ENCODE data around the gene HDAC5.
"Not testable (repeated sequence)": the region's sequence is repeated elsewhere in the genome, so short reads cannot be mapped to it uniquely, and the experiment has no call there.

HDAC5 gene

GRCh38 chr17:44110011-44110686 is 13.3 kb downstream of the HDAC5 start:
- DNase-seq = no peak

- DNase-seq = no peak
Measured at GRCh38 chr17:44109312-44109630, 14.2 kb downstream of the HDAC5 start.

DNA sequence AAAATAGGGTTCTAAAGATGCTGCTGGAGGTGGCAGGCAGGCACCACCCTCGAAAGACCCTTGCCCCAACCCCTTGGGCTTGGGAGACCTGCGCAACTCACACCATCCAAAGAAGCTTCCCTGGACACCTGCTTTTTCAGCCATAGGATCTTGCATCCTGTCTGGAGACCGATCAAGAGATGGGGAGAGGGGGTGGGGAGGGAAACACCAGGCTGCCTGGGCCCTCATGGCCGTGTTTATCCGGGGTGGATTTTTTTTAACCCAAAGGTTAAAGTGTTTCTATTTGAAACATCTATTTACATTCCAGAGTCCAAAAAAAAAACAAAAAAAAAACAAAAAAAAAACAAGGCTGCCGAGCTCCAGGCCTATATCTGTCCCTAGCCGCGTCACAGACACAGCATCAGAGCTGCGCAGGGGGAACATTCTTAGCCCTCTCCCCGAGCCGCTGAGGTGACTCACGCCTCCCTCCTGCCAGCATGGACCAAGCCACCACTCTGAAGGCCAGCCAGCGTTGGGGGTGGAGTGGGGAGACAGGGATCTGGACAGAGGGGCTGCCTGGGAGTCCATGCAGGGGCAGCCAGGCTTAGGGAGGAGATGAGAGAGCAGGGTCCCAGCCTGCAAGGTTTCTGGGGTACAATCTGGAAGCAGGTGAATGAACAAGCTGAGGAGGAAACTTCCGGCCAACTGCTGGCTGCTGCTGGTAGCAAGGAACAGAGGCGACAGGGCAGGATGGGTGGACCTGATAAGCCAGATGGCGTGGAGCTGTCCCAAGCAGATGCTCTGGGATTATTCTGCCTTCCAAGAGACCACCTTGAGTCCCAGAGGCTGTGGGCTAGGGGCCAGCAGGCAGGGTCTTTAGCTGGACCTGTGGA is 14.8 kb downstream of the HDAC5 start:
- no peak for DNase-seq

- no peak for DNase-seq
Measured at GRCh38 chr17:44106801-44107200, 16.6 kb downstream of the HDAC5 start.

DNA sequence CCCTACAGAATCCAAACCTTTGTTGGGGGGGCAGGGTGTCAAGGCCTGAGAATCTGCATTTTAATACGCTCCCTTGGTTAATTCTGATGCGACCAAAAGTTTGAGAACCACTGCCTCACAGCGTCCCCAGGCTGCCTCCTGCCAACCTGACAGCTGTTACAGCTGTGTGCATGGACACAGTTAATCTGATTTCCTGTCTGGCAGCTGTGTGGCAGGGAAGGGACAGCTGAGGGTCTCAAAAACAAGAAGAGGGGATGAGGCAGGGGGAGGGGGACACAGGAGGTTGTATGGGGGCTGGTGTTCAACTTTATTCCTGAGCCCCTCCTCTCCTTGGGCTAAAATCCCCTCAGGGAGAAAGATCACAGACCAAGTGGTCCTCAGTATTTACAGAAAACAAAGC is 17.5 kb downstream of the HDAC5 start:
- DNase-seq = no peak

DNA sequence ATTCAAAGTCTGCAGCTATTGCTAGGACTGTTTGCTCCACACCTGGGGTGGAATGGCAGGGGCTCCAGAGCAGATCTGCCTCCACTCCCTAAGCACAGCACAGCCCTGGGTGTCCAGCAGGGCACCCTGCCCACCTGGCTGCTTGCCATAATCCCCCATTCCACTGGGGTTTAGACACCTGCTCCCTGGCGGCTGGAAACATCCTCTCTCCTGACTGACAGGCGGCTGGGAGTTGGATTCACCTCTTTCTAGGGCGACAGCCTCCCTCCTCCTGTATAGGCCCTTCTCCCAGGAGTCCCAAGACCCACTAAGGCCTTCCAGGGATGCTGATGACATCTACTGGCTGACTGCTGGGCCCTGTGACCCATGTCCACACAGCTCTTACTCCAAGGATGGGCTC is 18.0 kb downstream of the HDAC5 start:
- DNase-seq = no peak

DNA sequence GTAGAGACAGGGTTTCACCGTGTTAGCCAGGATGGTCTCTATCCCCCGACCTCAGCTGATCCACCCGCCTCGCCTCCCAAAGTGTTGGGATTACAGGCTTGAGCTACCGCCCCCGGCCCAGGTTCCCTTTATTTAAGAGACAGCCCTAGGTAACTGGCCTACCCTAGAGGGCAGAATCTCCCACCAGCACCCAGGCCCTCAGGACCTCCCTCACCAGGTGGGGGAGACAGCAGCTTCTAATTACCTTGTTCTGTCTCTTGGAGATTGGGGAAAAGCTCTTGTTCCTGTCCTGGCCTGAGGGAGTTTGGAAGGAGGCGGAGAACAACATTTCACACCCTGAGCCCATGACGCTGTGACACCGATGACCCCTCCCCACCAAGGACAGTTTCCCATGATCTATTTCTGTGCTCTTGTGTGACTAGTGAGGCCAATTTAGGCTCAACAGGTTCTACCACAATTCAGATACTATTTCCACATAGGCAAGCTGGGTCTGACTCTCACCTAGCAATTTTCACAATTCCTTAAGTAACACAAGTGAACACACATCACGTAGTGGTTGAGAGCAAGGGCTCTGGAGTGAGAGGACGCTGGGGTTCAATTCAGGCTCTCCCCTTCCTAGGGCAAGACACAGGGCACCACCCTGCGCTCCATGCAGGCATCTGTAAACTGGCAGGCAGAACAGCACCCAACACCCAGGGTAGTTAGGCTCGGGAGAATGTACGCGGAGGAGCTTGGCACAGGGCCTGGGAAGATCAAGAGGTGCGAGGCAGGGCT is 20.4 kb downstream of the HDAC5 start:
- no peak for DNase-seq

GRCh38 chr17:44101858-44102257 is 21.6 kb downstream of the HDAC5 start:
- DNase-seq = not testable (repeated sequence)

DNA sequence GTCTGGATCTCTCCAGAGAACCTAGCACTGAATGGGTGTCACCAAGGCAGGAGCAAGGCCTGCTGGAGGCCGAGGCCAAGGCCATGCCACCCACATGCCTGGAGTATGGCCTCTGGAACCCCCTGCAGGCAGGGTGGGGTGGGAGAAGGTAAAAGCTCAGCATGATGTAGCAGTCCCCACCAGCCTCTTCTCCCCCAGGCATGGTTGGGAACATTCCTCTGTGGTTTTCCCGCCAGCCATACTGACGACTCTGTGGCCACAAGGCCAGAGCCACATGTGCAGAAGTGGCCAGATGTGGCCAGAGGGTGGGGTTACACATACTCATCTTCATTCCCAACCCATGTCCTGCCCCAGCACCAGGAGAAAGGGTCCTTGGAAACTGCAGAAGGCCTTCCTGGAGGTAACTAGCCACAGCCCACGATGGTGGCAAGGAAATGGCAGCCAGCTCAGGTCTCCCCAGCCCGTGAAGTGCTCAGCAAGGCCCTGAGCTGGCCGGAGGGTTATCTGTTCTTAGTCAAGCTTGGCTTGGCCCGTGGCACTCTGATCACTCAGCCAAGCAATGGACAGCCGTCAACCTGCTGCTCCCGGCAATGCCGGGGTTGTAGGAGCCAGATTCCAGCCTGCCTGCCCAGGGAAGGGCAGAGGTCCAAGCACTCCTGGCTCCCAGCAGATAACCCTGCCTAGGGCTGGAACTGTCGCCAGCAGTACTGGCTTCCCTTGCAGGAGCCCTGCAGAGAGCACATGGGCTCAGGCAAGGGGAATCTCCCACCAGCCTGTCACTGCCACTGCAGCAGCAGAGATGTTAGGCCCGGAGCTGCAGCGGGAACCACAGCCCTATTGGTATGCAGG is 26.1 kb downstream of the HDAC5 start:
- DNase-seq = no peak

- DNase-seq = no peak
Measured at GRCh38 chr17:44095647-44096496, 27.6 kb downstream of the HDAC5 start.

DNA sequence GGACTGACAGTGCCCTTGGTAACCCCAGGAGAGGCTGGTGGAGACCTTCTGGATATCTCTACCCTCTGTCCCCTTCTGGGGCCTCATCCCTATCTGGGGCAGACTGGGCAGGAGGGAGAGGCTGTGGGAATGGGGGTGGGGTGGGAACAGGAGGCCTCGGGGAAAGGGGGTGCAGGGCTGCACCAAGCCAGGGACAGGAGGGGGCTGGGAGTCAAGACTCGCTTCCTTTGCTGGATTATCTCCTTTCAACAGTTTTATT is 28.1 kb downstream of the HDAC5 start:
- DNase-seq = no peak

DNA sequence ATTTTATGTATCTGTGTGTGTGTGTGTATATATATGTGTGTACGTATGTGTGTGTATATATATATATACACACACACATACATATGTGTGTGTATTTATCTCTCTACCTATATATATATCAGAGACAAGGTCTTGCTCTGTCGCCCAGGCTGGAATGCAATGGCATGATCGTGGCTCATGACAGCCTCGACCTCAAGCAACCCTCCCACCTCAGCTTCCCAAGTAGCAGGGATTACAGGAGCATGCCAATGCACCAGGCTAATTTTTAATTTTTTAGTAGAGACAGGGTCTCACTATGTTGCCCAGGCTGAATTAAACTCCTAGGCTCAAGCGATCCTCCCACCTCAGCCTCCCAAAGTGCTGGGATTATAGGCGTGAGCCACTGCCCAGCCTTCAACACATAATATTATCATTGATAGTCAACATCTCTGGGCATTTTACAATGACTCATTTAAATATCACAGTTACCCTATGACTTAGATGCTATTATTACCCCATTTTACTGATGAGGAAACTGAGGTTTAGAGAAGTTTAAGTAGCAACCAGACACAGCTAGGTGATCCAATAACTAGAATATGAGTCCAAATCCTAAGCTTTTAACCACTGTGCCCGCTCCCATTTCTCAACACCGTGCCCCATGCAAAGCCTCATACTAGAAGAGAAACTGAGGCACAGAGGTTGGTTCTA is 28.6 kb downstream of the HDAC5 start:
- DNase-seq = no peak

DNA sequence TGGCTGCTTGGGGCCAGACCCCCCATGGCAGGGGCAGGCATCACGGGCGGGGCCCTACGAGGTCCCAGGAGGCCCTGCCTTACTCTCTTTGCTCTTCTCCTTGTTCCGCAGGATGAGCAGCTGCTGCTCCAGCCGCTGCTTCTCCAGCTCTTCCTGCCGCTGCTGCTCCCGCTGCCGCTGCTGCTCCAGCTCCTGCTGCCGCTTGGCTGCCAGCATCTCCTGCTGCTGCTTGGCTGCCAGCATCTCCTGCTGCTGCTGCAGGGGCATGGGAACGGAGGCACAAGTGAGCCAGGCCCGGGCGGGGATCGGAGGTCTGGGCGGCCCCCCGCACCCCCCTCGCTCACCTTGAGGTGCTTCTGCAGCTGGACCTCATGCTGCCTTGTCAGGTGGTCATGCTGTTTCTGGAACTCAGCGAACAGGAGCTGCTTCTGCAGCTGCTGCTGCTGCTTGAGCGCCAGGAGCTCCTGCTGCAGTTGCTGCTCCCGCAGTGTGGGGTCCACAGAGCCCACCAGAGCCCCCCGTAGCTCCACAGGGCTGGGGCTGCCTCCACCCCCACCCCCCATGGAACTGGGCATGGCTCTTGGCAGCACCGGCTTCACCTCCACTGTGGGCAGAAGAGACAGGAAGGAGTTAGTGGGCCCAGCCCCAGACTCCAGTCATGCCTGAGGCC is 30.1 kb downstream of the HDAC5 start:
- DNase-seq = no peak

- no peak for DNase-seq
Measured at GRCh38 chr17:44092051-44092450, 31.4 kb downstream of the HDAC5 start.

DNA sequence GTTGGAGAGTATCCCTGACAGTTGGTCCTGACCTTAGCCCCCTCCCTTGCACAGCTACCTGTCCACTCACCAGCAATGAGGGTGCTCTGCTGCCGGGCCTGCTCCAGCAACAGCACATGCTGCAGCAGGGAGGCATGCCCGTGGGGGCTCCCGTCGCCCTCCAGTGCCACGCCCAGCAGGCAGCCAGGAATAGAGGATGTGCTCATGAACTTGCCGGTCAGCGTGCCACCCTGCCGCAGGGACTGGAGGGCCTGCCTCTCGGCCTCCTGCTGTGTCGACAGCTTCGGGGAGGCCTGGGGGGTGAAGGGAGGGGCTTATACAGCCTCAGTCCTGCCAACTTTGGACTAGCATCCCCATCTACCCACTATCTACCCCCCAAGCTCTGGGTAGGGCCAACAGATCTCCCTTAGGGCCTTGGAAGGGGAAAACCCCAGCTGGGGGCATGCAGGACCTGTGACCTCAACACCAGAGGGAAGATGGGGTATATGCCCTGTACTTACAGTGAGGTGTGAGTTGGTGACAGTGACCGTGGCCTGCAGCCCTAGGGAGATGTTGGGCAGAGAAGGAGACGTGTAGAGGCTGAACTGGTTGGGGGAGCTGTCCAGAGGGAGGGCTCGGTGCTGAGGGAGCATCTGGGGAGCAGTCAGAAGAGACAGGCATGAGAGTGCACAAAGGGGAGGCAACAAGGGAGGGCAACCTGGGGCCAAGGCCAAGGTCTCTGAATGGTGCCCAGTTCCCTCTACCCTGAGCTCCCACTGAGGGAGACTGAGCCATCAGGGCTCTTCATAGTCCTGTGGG is 32.0 kb downstream of the HDAC5 start:
- DNase-seq = no peak

GRCh38 chr17:44088254-44088653 is 35.2 kb downstream of the HDAC5 start:
- DNase-seq = no peak

DNA sequence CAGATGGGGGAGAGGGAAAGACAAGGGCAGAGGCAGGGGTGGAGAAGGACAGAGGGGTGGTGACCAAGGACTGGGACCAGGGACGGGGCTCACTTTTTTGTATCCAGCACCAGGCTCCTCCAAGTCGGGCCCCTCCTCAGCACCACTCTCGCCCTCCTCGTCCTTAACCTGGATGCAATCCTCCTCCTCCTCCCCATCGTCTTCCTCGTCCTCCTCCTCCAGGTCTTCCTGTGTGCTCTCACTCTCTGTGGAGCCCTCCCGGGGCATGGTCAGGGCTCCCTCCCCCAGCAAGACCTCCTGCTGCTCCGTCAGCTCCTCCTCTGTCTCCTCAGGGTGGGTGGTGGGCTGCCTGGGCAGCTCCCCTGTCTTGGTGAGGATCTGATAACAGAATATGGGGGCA is 36.1 kb downstream of the HDAC5 start:
- no peak for DNase-seq

GRCh38 chr17:44086364-44087311 is 36.8 kb downstream of the HDAC5 start:
- DNase-seq = peak; percentile 70

DNA sequence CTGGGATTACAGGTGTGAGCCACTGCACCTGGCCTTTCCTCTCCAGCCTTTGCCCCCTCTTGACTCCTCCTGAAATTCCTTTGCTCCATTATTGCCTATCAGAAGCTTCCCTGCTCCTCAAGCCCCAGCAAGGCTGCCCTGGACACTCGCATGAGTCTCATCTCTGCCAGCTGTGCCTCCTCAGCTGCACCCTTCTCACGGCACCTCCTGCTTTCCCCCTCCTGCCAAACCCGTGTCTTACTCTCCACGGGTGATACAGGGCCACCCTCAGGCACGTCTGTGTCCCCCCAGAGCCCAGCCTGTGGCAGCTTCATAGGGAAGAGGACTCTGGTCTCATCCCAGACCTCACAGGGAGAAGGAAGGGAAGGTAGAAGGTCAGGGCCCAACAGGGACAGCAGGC is 37.5 kb downstream of the HDAC5 start:
- no peak for DNase-seq

Measured in activated CD8-positive, alpha-beta memory T cell treated with anti-CD3 and anti-CD28 coated beads, Interleukin-2, amount 50 U/mL, for 48 hours (primary cell).